A549 (cell line): Measurements from ENCODE around the gene PAEP.

Experiments used
- CTCF ChIP-seq: fragments of >200 bp; sonication (Bioruptor Twin); formaldehyde crosslinking; IDR thresholded peaks from 3 replicates; pipeline ENCODE4 v1.5.1; 2016
- E2F6 ChIP-seq: IDR thresholded peaks from 2 replicates; pipeline ENCODE4 v1.6.1; 2012; ENCODE audit warnings: low read depth, borderline replicate concordance
- ESRRA ChIP-seq: fragments of 150-350 bp; IDR thresholded peaks from 2 replicates; pipeline ENCODE4 v1.6.1; 2014; ENCODE audit warnings: mild to moderate bottlenecking, low read length, borderline replicate concordance
- JUN ChIP-seq, 2 experiments: fragments of >200 bp; sonication (Bioruptor Twin); formaldehyde crosslinking; IDR thresholded peaks; 2 replicates in 1 of 2; 3 replicates in 1 of 2; pipeline ENCODE4 v1.6.1; 2016 to 2017
- MAX ChIP-seq: IDR thresholded peaks from 2 replicates; pipeline ENCODE4 v1.6.1; 2012
- NFE2L2 ChIP-seq: fragments of 150-350 bp; conservative IDR thresholded peaks from 2 replicates; pipeline ENCODE4 v1.6.1; 2014; ENCODE audit warnings: low read length
- POLR2A ChIP-seq: IDR thresholded peaks from 2 replicates; pipeline ENCODE4 v1.6.1; 2012; ENCODE audit warnings: mild to moderate bottlenecking, low read length
- REST ChIP-seq: fragments of 200-600 bp; sonication (generic); IDR thresholded peaks from 2 replicates; pipeline ENCODE4 v1.6.1; 2016; ENCODE audit warnings: antibody characterized with exemption, mild to moderate bottlenecking, moderate library complexity

- no peak for TF ChIP-seq CTCF
- TF ChIP-seq ESRRA = no peak
- no peak for TF ChIP-seq E2F6
- TF ChIP-seq MAX = no peak
- TF ChIP-seq NFE2L2 = no peak
- no peak for TF ChIP-seq POLR2A
- TF ChIP-seq JUN (IDR thresholded peaks at IDR 0.05) = no peak
- no peak for TF ChIP-seq REST
These were observed 19.3 kb downstream of the PAEP start for GRCh38 chr9:135580664-135581380.
